Esophagus (tissue), 2 donors: Measurements from ENCODE around the gene SMG7. TPM values are rescaled to one million over a fixed set of nuclear protein-coding genes. Genes with fewer than 3 reads are reported as not detected.

Experiments used
- H3K27ac ChIP-seq, 2 donors: one replicate each; pipeline ENCODE4 v1.5.1; 2013; ENCODE audit warnings: low read depth in 2 of 2, mild to moderate bottlenecking in 2 of 2, inconsistent platforms in 1 of 2, low read length in 1 of 2, moderate library complexity in 1 of 2
- H3K27me3 ChIP-seq, 2 donors: one replicate each; pipeline ENCODE4 v1.6.1; 2013; ENCODE audit warnings: low read length in 2 of 2, control low read depth in 1 of 2, mild to moderate bottlenecking in 1 of 2; ENCODE audit not compliant: insufficient read depth in 2 of 2, control insufficient read depth in 1 of 2
- H3K36me3 ChIP-seq, 2 donors: one replicate each; pipeline ENCODE4 v1.6.1; 2013; ENCODE audit warnings: low read length in 1 of 2; ENCODE audit not compliant: control insufficient read depth in 2 of 2, insufficient read depth in 2 of 2
- H3K4me1 ChIP-seq, 2 donors: one replicate each; pipeline ENCODE4 v1.6.1; 2013; ENCODE audit warnings: low read length in 1 of 2; ENCODE audit not compliant: control insufficient read depth in 2 of 2, insufficient read depth in 2 of 2
- H3K4me3 ChIP-seq, 2 donors: one replicate each; pipeline ENCODE4 v1.5.1; 2013; ENCODE audit warnings: low read length in 2 of 2, mild to moderate bottlenecking in 2 of 2, low read depth in 1 of 2, moderate library complexity in 1 of 2
- H3K9me3 ChIP-seq, 2 donors: one replicate each; pipeline ENCODE4 v1.6.1; 2013; ENCODE audit warnings: mild to moderate bottlenecking in 2 of 2, low read depth in 1 of 2, low read length in 1 of 2, moderate library complexity in 1 of 2; ENCODE audit not compliant: control insufficient read depth in 2 of 2, insufficient read depth in 1 of 2
- WGBS, 2 donors: extraction: QIAGEN DNeasy Blood & Tissue Kit; methylation state at CpG; one replicate each; pipeline ENCODE4 v1.1.7; 2013; 5-methylcytosine and 5-hydroxymethylcytosine counted together
- polyA plus RNA-seq, 2 donors: library from polyadenylated mRNA; stranded (reverse); fragments of 200-250 nt; gene quantifications; one replicate each; pipeline ENCODE4 v1.2.3, GENCODE V29; 2013
- donor health status: healthy with polysubstance abuse.
- donor health status: Bipolar disorder and iron deficiency.

SMG7 gene
- polyA plus RNA-seq, 2 donors = 13.2 to 14.3 TPM

GRCh38 chr1:183528577-183528976 is 56.3 kb downstream of the SMG7 start:
- Histone ChIP-seq H3K9me3 (no peaks in the 10 kb centered on the region), H3K27ac (no peak overlapping the region), H3K36me3 (peaks cover 2 to 4% of the 10 kb centered on the region in 2 donors), H3K4me1 (no peaks in the 10 kb centered on the region), H3K27me3 (no peaks in the 10 kb centered on the region), H3K4me3 (no peak overlapping the region)
- 94 to 96% methylated on average over 3 of the region's 3 CpGs for WGBS, 2 donors

- no peak overlapping the region for H3K4me3 ChIP-seq
- H3K4me1 ChIP-seq = no peaks in the 10 kb centered on the region
- peaks cover 2% of the 10 kb centered on the region in 2 donors for H3K36me3 ChIP-seq
- H3K27me3 ChIP-seq = no peaks in the 10 kb centered on the region
- H3K9me3 ChIP-seq = no peaks in the 10 kb centered on the region
- WGBS, 2 donors = 92 to 94% methylated on average over 3 of the region's 3 CpGs
- no peak overlapping the region for H3K27ac ChIP-seq
These were observed 61.4 kb downstream of the SMG7 start for GRCh38 chr1:183533617-183534174.

GRCh38 chr1:183537405-183537804 is 65.1 kb downstream of the SMG7 start:
- H3K9me3 ChIP-seq = no peaks in the 10 kb centered on the region
- no peak overlapping the region for H3K27ac ChIP-seq
- peaks cover 5 to 7% of the 10 kb centered on the region in 2 donors for H3K36me3 ChIP-seq
- H3K4me1 ChIP-seq = no peaks in the 10 kb centered on the region
- no peaks in the 10 kb centered on the region for H3K27me3 ChIP-seq
- no peak overlapping the region for H3K4me3 ChIP-seq
- WGBS, 2 donors = 93 to 94% methylated on average over 4 of the region's 4 CpGs

DNA sequence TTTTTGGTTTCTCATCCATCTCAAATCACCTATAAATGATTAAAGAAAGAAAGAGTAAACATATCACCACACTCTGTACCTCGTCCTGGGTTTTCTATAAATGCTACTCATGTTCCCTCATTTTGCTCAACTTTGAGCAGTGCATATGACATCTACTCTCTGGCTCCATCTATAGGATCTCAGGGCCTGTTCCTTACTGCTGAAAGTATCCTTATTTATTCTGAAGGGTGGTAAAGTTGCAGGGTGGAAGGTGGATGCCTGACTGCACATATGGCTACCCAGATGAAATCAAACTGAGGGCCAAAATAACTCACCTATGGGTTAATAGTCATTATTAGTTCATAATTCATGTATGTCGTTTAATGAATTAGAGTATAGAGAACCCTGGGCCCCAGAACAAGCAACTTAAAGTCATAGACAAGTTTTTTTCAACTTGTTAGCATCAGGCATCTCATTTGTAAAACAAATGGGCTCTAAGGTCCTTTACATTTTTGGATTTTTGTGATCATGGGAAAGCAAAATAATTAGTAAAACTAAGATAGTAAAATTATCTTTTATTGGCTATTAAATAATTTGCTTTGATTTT is 71.4 kb downstream of the SMG7 start:
- no peak overlapping the region for H3K4me3 ChIP-seq
- H3K4me1 ChIP-seq = no peaks in the 10 kb centered on the region
- H3K27ac ChIP-seq = no peak overlapping the region
- WGBS, 2 donors = 32 to 35% methylated on average over 2 of the region's 2 CpGs
- H3K27me3 ChIP-seq = no peaks in the 10 kb centered on the region
- H3K9me3 ChIP-seq = no peaks in the 10 kb centered on the region
- H3K36me3 ChIP-seq = peaks cover 9 to 14% of the 10 kb centered on the region in 2 donors

- Histone ChIP-seq H3K27me3 (no peaks in the 10 kb centered on the region), H3K27ac (no peak overlapping the region), H3K36me3 (peaks cover 9 to 16% of the 10 kb centered on the region in 2 donors), H3K9me3 (no peaks in the 10 kb centered on the region), H3K4me1 (no peaks in the 10 kb centered on the region), H3K4me3 (no peak overlapping the region)
- 75 to 82% methylated on average over 5 of the region's 5 CpGs for WGBS, 2 donors
These were observed 72.4 kb downstream of the SMG7 start for GRCh38 chr1:183544598-183545297.

GRCh38 chr1:183546427-183546826 is 74.1 kb downstream of the SMG7 start:
- Histone ChIP-seq H3K27ac (no peak overlapping the region), H3K4me1 (no peaks in the 10 kb centered on the region), H3K36me3 (peaks cover 10 to 15% of the 10 kb centered on the region in 2 donors), H3K27me3 (no peaks in the 10 kb centered on the region), H3K9me3 (no peaks in the 10 kb centered on the region), H3K4me3 (no peak overlapping the region)
- 80 to 85% methylated on average over 2 of the region's 2 CpGs for WGBS, 2 donors

DNA sequence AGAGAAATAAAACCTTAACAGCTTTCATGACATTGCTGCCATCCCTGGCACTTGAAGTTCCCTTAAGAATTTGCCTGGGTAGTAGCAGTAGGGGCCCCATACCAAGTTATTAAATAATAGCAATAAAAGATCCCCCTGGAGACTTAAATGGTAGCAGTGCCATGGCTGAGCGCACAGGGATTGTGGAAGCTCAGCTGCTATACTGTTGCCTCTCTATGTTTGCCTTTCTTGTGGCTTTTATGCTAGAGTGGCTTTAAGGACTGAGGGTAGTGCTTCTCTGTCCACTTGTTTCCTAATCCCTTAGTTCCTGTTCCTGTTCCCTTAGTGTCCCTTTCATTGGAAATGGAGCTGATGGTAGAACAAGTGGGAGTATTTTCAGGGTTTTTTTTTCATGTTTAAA is 75.8 kb downstream of the SMG7 start:
- Histone ChIP-seq H3K36me3 (peaks cover 12 to 25% of the 10 kb centered on the region in 2 donors), H3K27me3 (no peaks in the 10 kb centered on the region), H3K9me3 (no peaks in the 10 kb centered on the region), H3K4me1 (no peaks in the 10 kb centered on the region), H3K4me3 (no peak overlapping the region), H3K27ac (no peak overlapping the region)
- 94 to 95% methylated on average over 1 of the region's 1 CpG for WGBS, 2 donors

DNA sequence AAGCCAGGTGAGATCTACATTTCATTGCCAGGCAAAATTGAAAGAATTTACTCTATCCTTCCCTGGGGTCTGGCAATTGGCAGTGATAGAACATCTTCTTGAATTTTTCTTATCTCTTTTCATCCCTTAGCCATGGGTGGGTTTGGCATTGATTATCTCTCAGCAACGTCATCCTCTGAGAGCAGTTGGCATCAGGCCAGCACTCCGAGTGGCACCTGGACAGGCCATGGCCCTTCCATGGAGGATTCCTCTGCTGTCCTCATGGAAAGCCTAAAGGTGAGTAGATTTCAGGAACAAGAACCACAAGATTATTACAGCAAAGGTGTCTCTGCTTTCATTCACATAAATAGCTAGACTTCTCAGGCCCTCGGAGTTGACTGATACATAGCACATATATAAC is 78.6 kb downstream of the SMG7 start:
- Histone ChIP-seq H3K36me3 (peaks cover 19 to 20% of the 10 kb centered on the region in 2 donors), H3K27me3 (no peaks in the 10 kb centered on the region), H3K4me3 (no peak overlapping the region), H3K4me1 (no peaks in the 10 kb centered on the region), H3K27ac (no peak overlapping the region), H3K9me3 (no peaks in the 10 kb centered on the region)
- 52 to 58% methylated on average over 3 of the region's 3 CpGs for WGBS, 2 donors

DNA sequence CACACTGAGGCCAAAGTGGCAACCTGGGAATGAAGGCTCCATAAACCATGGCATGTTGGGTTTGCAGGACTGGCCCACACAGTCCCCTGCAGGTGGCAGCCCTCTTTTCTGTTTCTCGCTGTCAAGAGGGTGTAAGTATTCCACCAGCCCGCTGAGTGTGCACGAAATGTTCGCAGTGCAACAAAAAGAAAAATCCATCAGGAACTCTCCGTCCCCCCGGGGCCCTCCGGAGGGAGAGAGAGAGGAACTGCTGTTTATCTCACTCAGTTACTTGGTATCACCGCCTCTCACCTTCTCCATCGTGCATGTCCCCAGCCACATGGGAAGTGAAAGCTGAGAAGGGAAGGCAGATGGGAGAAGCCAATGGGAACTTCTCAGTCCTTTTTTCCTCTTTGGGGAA is 79.6 kb downstream of the SMG7 start:
- WGBS, 2 donors = 87 to 92% methylated on average over 9 of the region's 9 CpGs
- H3K4me1 ChIP-seq = no peaks in the 10 kb centered on the region
- H3K4me3 ChIP-seq = no peak overlapping the region
- H3K36me3 ChIP-seq = peaks cover 17 to 20% of the 10 kb centered on the region in 2 donors
- H3K27me3 ChIP-seq = no peaks in the 10 kb centered on the region
- H3K27ac ChIP-seq = no peak overlapping the region
- H3K9me3 ChIP-seq = no peaks in the 10 kb centered on the region

GRCh38 chr1:183552441-183552840 is 80.1 kb downstream of the SMG7 start:
- H3K27me3 ChIP-seq = no peaks in the 10 kb centered on the region
- WGBS, 2 donors = 89 to 91% methylated on average over 7 of the region's 7 CpGs
- no peak overlapping the region for H3K27ac ChIP-seq
- no peak overlapping the region for H3K4me3 ChIP-seq
- H3K9me3 ChIP-seq = no peaks in the 10 kb centered on the region
- peaks cover 17 to 20% of the 10 kb centered on the region in 2 donors for H3K36me3 ChIP-seq
- H3K4me1 ChIP-seq = no peaks in the 10 kb centered on the region
